Body of pancreas (tissue), 4 donors: ENCODE measurements around the gene CNP. TPM values are rescaled to one million over a fixed set of nuclear protein-coding genes. Genes with fewer than 3 reads are reported as not detected.

Experiments
- ATAC-seq: fragments of 150-250 bp; one replicate; pipeline ENCODE4 v1.9.1; 2016
- DNase-seq, 4 donors: peaks; one replicate each; pipeline ENCODE4 v3.0.0-alpha.2; 2019
- H3K27ac ChIP-seq, 4 donors: fragments of 200-600 bp; sonication (generic); 1 replicate in 3 of 4; 2 replicates in 1 of 4; pipeline versions ENCODE4 v1.5.1 to v1.6.1; 2016 to 2019; ENCODE audit warnings: mild to moderate bottlenecking in 1 of 4, mixed read lengths in 1 of 4, moderate library complexity in 1 of 4
- H3K27me3 ChIP-seq, 2 donors: fragments of 200-600 bp; sonication (generic); one replicate each; pipeline ENCODE4 v1.6.0; 2016; ENCODE audit warnings: mild to moderate bottlenecking in 1 of 2
- H3K36me3 ChIP-seq, 2 donors: fragments of 200-600 bp; sonication (generic); replicated peaks in 1 of 2; 2 replicates each; pipeline ENCODE4 v1.5.1; 2016; ENCODE audit warnings: low read depth in 2 of 2; ENCODE audit not compliant: insufficient read depth in 1 of 2
- H3K4me1 ChIP-seq: fragments of 200-600 bp; sonication (generic); one replicate; pipeline ENCODE4 v1.6.0; 2016
- H3K4me3 ChIP-seq, 2 donors: fragments of 200-600 bp; sonication (generic); 1 replicate in 1 of 2; 2 replicates in 1 of 2; pipeline ENCODE4 v1.5.1; 2016 to 2019
- H3K9me3 ChIP-seq, 3 donors: fragments of 200-600 bp; sonication (generic); 1 replicate in 2 of 3; 2 replicates in 1 of 3; pipeline ENCODE4 v1.5.1; 2016
- CTCF ChIP-seq, 7 experiments: fragments of 450-650 bp in 4 of 7; fragments of 200-600 bp in 3 of 7; sonication (generic) in 3 of 7; IDR thresholded peaks; one replicate each; pipeline ENCODE4 v1.5.1; 2016 to 2019; ENCODE audit warnings: antibody characterized with exemption in 7 of 7
- POLR2A ChIP-seq, 3 donors: fragments of 450-650 bp; IDR thresholded peaks; one replicate each; pipeline ENCODE4 v1.6.1; 2016; ENCODE audit warnings: antibody characterized with exemption in 3 of 3, mild to moderate bottlenecking in 2 of 3
- WGBS, 2 donors: methylation state at CpG; one replicate each; pipeline ENCODE4 v1.1.5; 2017; 5-methylcytosine and 5-hydroxymethylcytosine counted together
- intact Hi-C: fragments of 100-400 bp; cut with DNase I; formaldehyde crosslinking; loops from one replicate; pipeline ENCODE4 v1.15.1; 2023
- total RNA-seq, 2 donors: library from RNA; depleted of rRNA; stranded (reverse); fragments of >200 nt; gene quantifications; one replicate each; pipeline ENCODE4 v1.1.0, GENCODE V29; 2016

CNP gene
- total RNA-seq, 2 donors from 2014 or later, result 36.3 to 70.2 TPM

DNA sequence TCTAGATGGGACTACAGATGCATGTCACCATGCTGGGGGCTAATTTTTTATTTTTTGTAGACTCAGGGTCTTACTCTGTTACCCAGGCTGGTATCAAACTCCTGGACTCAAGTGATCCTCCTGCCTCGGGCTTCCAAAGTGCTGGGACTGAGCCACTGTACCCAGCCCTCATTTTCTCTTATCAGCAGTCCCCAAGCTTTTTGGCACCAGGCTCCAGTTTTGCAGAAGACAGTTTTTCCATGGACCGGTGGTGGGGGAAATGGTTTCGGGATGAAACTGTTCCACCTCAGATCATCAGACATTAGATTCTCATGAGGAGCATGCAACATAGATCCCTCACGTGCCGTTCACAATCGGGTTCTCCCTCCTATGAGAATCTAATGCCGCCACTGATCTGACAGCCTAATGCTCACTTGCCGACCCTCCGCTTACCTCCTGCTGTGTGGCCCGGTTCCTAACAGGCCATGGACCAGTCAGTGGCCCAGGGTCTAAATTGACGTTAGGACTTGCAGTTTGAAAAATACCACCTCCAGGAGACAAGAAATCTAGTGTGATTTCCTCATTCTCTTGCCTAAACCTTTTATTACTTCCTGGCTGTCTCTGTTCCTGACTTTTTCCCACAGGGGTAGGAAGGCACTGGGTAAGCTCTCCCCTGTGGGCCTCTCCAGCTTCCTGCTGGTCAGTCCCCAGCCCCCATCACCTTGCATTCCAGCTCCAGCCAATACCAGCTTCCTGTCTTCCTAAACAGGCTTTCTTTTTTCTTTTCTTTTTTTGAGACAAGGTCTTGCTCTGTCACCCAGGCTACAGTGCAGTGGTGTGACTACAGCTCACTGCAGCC lies 9.3 kb upstream of the CNP start:
- DNase-seq (peak in 2 of 4 donors; percentile 34 to 43), ATAC-seq (peak; percentile 40)
- WGBS, 2 donors, result 39 to 40% methylated on average over 11 of the region's 11 CpGs
- Histone ChIP-seq H3K4me3 (no peak overlapping the region), H3K4me1 (peaks cover 51% of the 10 kb centered on the region), H3K9me3 (no peaks in the 10 kb centered on the region), H3K36me3 (no peaks in the 10 kb centered on the region), H3K27me3 (no peaks in the 10 kb centered on the region), H3K27ac (peak overlapping the region in 3 of 4 donors; percentile 62 to 74 (median 74))
- no peak for TF ChIP-seq CTCF (IDR thresholded peaks at IDR 0.05)
- peak in 2 of 3 donors; percentile 14 to 15 for TF ChIP-seq POLR2A (IDR thresholded peaks at IDR 0.05)
- intact Hi-C loops, result no loop called here

- no peaks in the 10 kb centered on the region for H3K36me3 ChIP-seq
- no peaks in the 10 kb centered on the region for H3K27me3 ChIP-seq
- H3K9me3 ChIP-seq, result no peaks in the 10 kb centered on the region
- DNase-seq (no peak), ATAC-seq (no peak)
- peak overlapping the region in 3 of 4 donors; percentile 62 to 74 (median 74) for H3K27ac ChIP-seq
- WGBS, 2 donors, result 83 to 85% methylated on average over 6 of the region's 6 CpGs
- intact Hi-C loops, result no loop called here
- H3K4me3 ChIP-seq, result no peak overlapping the region
- H3K4me1 ChIP-seq, result peaks cover 58% of the 10 kb centered on the region
- TF ChIP-seq CTCF (IDR thresholded peaks at IDR 0.05), result no peak
- no peak for TF ChIP-seq POLR2A (IDR thresholded peaks at IDR 0.05)
These were observed 8.6 kb upstream of the CNP start for GRCh38 chr17:41957869-41958439.

GRCh38 chr17:41959030-41959335 lies 7.6 kb upstream of the CNP start:
- no peak overlapping the region for H3K4me3 ChIP-seq
- DNase-seq (no peak), ATAC-seq (no peak)
- no peak for TF ChIP-seq CTCF (IDR thresholded peaks at IDR 0.05)
- TF ChIP-seq POLR2A (IDR thresholded peaks at IDR 0.05), result no peak
- H3K9me3 ChIP-seq, result no peaks in the 10 kb centered on the region
- peaks cover 61% of the 10 kb centered on the region for H3K4me1 ChIP-seq
- peak overlapping the region in 3 of 4 donors; percentile 17 to 65 (median 51) for H3K27ac ChIP-seq
- intact Hi-C loops, result no loop called here
- no peaks in the 10 kb centered on the region for H3K36me3 ChIP-seq
- 67 to 70% methylated on average over 1 to 2 of the region's 2 CpGs for WGBS, 2 donors
- no peaks in the 10 kb centered on the region for H3K27me3 ChIP-seq

DNA sequence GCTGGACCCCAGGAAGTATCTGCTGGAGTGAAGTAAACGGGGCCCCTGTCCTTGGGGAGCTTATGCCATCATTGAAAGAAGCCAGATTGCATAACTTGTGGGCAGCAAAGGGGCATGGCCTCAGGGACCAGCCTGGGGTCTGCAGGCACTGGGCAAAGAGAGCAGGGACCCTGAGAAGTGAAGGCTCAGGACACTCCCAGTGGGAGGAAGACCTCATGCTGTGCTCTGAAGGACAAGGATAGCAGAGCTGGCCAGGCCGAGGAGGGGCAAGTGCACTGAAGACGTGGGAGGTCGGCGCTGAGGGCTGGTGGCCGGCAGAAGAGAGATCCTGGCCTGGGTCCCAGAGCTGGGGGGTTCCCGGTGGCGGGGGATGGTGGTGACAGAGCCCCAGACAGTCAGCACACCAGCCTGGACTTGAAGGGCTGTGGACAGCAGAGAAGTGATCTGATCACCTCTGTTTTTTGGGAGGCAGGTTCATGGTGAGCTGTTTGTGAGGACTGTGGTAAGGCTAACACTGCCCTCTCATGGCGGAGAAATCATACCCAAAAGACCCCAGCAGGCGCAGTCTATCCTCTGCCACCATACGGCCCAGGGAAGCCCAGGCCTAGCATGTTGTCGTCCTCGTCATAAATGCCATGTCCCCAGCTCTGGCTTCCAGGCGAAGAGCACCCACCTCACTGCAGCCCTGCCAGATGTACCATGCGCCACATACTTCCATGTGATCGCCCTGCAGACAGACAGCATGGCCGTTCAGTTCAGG lies 7.1 kb upstream of the CNP start:
- 39 to 41% methylated on average over 3 to 17 of the region's 17 CpGs for WGBS, 2 donors

More for the DNA sequence above, 7.1 kb upstream of the CNP start:
- TF ChIP-seq CTCF (IDR thresholded peaks at IDR 0.05) (peak; percentile 28 to 73 (median 49)), POLR2A (IDR thresholded peaks at IDR 0.05) (no peak)
- DNase-seq (peak; percentile 51 to 66 (median 58)), ATAC-seq (peak; percentile 16)
- no peaks in the 10 kb centered on the region for H3K36me3 ChIP-seq
- intact Hi-C loops, result loop anchor here (5.0 kb wide), 1 partner anchor 158 kb away; no protein-coding TSS in a partner anchor
- H3K9me3 ChIP-seq, result no peaks in the 10 kb centered on the region
- H3K27ac ChIP-seq, result peak overlapping the region in 3 of 4 donors; percentile 17 to 65 (median 51)
- no peaks in the 10 kb centered on the region for H3K27me3 ChIP-seq
- peaks cover 61% of the 10 kb centered on the region for H3K4me1 ChIP-seq
- no peak overlapping the region for H3K4me3 ChIP-seq
